Erythroblast (primary cell): ENCODE results near the gene FOXC2.
"Not testable (repeated sequence)": the region's sequence is repeated elsewhere in the genome, so short reads cannot be mapped to it uniquely, and the experiment has no call there.

Source experiments
- DNase-seq, 2 experiments: peaks; one replicate each; lab custom pipeline; 2025; lab: John Stamatoyannopoulos, UW
- GATA1 ChIP-seq: IDR thresholded peaks from 2 replicates; pipeline ENCODE4 v1.6.1; 2011; ENCODE audit warnings: low read depth, mild to moderate bottlenecking, control low read depth, low read length, moderate library complexity
- POLR2A ChIP-seq: IDR thresholded peaks from 2 replicates; pipeline ENCODE4 v1.6.1; 2011; ENCODE audit warnings: mild to moderate bottlenecking, low read length

Gene FOXC2

DNA sequence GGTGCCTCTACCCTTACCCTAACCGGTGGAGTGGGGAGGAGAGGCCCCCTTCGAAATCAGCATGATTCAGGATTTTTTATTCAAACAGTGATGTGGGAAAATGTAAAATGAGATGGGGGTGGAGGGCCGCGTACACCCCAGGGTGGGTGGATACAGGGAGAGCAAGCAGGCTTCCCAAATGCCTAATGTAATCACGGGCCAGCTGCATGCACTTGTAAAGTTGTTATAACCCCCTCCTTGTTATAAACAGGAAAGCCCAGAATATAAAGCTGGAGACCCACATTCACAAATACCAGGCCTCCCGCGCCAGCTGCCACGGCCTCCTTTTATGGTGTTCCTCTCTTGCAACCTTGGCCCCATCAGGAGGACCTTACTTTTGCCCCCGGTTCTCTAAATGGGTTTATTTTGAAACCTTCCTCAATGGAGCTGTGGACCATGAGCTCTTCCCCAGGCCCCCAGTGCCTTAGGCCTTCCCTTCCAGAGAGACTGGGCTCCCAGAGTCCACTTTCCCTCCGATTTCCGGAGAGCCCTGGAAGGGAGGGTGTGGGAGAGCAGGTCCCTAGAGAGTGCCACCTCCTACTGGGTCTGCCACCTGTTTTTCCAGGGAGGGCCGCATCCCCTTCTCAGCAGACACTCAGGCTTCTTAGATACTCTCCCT lies 10.8 kb downstream of the FOXC2 start:
- no peak for DNase-seq
- TF ChIP-seq POLR2A: no peak
- TF ChIP-seq GATA1: no peak

GRCh38 chr16:86578061-86578599 lies 11.5 kb downstream of the FOXC2 start, which contains the start of gene FOXL1:
Gene FOXL1 (plus strand): TSS chr16:86578549. CDS start chr16:86578724, 175 bp downstream.
- DNase-seq: no peak
- no peak for TF ChIP-seq GATA1
- TF ChIP-seq POLR2A: no peak

- TF ChIP-seq GATA1 (no peak), POLR2A (no peak)
- no peak for DNase-seq
Measured at GRCh38 chr16:86578611-86579267, 12.1 kb downstream of the FOXC2 start.

DNA sequence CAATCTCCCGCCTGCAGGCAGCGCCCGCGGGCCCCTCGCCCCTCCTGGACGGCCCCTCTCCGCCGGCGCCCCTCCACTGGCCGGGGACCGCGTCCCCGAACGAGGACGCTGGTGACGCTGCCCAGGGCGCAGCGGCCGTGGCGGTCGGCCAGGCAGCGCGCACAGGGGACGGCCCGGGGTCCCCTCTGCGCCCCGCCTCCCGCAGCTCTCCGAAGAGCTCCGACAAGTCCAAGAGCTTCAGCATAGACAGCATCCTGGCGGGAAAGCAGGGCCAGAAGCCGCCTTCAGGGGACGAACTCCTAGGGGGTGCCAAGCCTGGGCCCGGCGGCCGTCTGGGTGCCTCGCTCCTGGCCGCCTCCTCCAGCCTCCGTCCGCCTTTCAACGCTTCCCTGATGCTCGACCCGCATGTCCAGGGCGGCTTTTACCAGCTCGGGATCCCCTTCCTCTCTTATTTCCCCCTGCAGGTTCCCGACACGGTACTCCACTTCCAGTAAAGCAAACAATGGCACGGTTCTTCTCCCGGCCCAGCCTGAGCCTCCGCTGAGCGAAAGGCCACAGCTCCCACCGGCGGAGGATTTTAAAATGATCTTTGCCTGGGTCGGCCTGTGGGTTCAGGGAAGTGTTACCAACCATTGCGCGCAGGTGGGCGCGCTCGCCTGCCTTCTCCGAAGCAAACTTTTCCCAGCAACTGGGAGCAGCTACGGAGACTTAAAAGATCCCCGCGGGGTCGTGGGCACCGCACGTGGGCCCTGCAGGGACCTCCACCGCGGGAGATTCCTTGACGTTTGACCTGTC lies 12.8 kb downstream of the FOXC2 start:
- DNase-seq: no peak
- TF ChIP-seq POLR2A: no peak
- TF ChIP-seq GATA1: no peak

- TF ChIP-seq POLR2A: no peak
- no peak for TF ChIP-seq GATA1
Measured at GRCh38 chr16:86580063-86580790, 13.6 kb downstream of the FOXC2 start.

GRCh38 chr16:86580791-86581170 lies 14.2 kb downstream of the FOXC2 start:
- TF ChIP-seq POLR2A (no peak), GATA1 (no peak)
- DNase-seq: no peak

More at GRCh38 chr16:86580063-86580790, 13.6 kb downstream of the FOXC2 start:
- no peak for DNase-seq

DNA sequence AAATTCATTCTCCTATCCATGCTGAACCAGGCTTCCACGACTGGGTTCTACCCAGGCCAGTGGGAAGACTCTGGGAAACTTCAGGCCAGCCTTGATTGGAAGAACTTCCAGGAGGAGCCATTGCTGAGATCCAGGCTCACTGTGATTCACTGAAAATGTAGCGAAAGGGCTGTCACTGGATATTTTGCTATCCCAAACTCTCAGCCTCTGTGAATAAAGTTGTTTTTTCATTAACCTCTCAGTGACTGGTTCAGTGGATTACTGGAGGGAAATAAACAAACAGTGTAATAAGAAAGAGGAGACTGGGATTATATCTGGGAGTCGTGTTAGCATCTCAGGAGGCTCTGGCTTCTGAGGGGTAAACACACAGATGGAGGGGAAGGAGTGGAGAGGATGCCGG lies 14.8 kb downstream of the FOXC2 start:
- DNase-seq: no peak

DNA sequence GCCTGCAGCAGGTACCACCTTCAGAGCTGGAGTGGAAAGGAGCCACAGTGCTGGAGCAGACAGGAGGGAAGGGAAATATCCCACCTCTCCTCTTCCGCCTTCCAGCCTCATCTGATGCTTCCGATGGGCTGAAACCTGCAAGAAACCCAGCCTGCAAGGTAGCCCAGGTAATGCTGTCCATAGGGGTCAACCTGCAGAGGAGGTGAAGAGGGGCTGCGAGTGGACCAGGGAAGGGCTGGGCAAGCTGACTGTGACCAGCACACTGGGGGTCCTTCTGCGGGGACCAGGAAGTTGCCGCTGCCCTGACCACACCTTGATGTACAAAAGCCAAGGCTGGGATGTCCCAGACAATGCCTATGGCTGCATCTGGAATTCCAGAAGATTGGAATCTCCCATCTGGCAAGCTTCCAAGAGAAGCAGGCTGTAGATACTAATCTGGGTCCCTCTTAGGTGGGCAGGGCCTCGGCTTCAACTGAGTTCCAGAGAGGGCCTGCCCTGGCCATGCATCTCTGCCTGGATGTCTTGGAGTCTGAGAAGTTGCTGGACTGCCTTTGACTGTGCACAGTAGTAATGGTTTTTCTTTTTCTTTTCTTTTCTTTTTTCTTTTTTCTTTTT lies 17.5 kb downstream of the FOXC2 start:
- DNase-seq: no peak
- TF ChIP-seq GATA1 (no peak), POLR2A (no peak)

More for the DNA sequence above, 14.8 kb downstream of the FOXC2 start:
- no peak for TF ChIP-seq GATA1
- no peak for TF ChIP-seq POLR2A

GRCh38 chr16:86584726-86585721 lies 18.4 kb downstream of the FOXC2 start:
- no peak for DNase-seq
- TF ChIP-seq POLR2A (no peak), GATA1 (no peak)

- DNase-seq: no peak
- TF ChIP-seq GATA1: no peak
- no peak for TF ChIP-seq POLR2A
Measured at GRCh38 chr16:86585821-86586611, 19.4 kb downstream of the FOXC2 start.

DNA sequence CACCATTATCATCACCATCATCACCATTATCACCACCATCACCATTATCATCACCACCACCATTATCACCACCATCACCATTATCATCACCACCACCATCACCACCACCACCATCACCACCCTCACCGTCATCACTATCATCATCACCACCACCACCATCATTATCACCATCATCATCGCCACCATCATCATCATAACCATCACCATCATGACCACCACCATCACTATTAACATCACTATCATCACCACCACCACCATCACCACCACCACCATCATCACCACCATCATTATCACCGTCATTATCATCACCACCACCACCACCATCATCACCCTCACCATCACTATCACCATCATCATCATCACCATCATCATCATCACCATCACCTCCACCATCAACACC lies 20.9 kb downstream of the FOXC2 start:
- TF ChIP-seq GATA1: no peak
- TF ChIP-seq POLR2A: no peak

DNA sequence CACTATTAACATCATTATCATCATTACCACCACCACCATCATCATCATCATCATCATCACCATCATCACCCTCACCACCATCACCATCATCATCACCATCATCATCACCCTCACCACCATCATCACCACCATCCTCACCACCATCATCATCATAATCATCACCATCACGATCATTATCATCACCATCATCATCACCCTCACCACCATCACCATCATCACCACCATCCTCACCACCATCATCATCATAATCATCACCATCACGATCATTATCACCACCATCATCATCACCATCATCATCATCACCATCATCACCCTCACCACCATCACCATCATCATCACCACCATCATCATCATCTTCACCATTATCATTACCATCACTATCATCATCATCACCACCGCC lies 21.3 kb downstream of the FOXC2 start:
- not testable (repeated sequence) for DNase-seq

More for the DNA sequence above, 20.9 kb downstream of the FOXC2 start:
- DNase-seq: no peak
